Tibial artery (tissue), 4 donors: ENCODE measurements around the gene KCNQ1.

Experiments used
- DNase-seq, 2 donors: peaks; one replicate each; pipeline ENCODE4 v3.0.0-alpha.2; 2019
- H3K27ac ChIP-seq, 2 donors: fragments of 200-600 bp; sonication (generic) in 1 of 2; 1 replicate in 1 of 2; 2 replicates in 1 of 2; pipeline ENCODE4 v1.5.1; 2018 to 2019; ENCODE audit warnings: mild to moderate bottlenecking in 1 of 2
- H3K27me3 ChIP-seq, 2 donors: fragments of 200-600 bp; sonication (generic) in 1 of 2; one replicate each; pipeline versions ENCODE4 v1.5.1 to v1.6.0; 2016 to 2019
- H3K36me3 ChIP-seq, 3 donors: fragments of 200-600 bp; sonication (generic) in 2 of 3; one replicate each; pipeline ENCODE4 v1.5.1; 2016 to 2019; ENCODE audit warnings: mild to moderate bottlenecking in 2 of 3
- H3K4me1 ChIP-seq, 4 donors: fragments of 200-600 bp; sonication (generic) in 2 of 4; 1 replicate in 3 of 4; 2 replicates in 1 of 4; pipeline ENCODE4 v1.5.1; 2016 to 2019
- H3K4me3 ChIP-seq, 2 donors: fragments of 200-600 bp; sonication (generic) in 1 of 2; 1 replicate in 1 of 2; 2 replicates in 1 of 2; pipeline ENCODE4 v1.5.1; 2018 to 2019; ENCODE audit warnings: mild to moderate bottlenecking in 2 of 2
- H3K9me3 ChIP-seq, 3 donors: fragments of 200-600 bp; sonication (generic) in 1 of 3; one replicate each; pipeline ENCODE4 v1.5.1; 2016 to 2019
- CTCF ChIP-seq, 2 experiments: fragments of 200-600 bp in 1 of 2; fragments of 450-650 bp in 1 of 2; IDR thresholded peaks; one replicate each; pipeline ENCODE4 v1.5.1; 2017 to 2019; ENCODE audit warnings: antibody characterized with exemption in 2 of 2, mild to moderate bottlenecking in 1 of 2, moderate library complexity in 1 of 2
- intact Hi-C: fragments of 100-400 bp; cut with DNase I; formaldehyde crosslinking; loops from one replicate; pipeline ENCODE4 v1.15.0; 2023; ENCODE audit warnings: low total_unique reads

KCNQ1 gene

DNA sequence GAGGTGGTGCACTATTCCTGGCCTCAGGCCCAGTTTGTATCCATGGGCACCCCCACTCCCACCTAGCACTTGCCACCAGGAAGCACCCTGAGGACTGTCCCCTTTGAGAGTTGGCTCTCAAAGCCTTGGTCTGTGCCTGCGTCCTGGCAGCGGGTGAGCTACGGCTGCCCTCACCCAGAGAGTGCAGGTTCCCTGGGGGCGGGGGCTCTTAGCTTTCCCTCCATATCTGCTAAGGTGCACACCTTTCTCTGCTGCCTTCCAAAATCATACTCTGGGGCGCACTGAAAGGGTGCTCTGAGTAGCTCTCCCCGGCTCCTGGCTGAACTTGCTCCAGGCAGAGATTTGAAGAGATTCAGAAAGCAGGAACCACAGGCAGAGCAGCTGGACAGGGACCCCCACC lies 7.1 kb downstream of the KCNQ1 start:
- Histone ChIP-seq H3K4me3 (no peak overlapping the region), H3K4me1 (peaks cover 0 to 3% (median 0%) of the 10 kb centered on the region in 4 donors), H3K9me3 (no peaks in the 10 kb centered on the region), H3K27ac (no peak overlapping the region), H3K27me3 (peaks cover 0 to 64% of the 10 kb centered on the region in 2 donors), H3K36me3 (no peaks in the 10 kb centered on the region)
- no peak for DNase-seq
- intact Hi-C loops = no loop called here
- no peak for TF ChIP-seq CTCF (IDR thresholded peaks at IDR 0.05)

DNA sequence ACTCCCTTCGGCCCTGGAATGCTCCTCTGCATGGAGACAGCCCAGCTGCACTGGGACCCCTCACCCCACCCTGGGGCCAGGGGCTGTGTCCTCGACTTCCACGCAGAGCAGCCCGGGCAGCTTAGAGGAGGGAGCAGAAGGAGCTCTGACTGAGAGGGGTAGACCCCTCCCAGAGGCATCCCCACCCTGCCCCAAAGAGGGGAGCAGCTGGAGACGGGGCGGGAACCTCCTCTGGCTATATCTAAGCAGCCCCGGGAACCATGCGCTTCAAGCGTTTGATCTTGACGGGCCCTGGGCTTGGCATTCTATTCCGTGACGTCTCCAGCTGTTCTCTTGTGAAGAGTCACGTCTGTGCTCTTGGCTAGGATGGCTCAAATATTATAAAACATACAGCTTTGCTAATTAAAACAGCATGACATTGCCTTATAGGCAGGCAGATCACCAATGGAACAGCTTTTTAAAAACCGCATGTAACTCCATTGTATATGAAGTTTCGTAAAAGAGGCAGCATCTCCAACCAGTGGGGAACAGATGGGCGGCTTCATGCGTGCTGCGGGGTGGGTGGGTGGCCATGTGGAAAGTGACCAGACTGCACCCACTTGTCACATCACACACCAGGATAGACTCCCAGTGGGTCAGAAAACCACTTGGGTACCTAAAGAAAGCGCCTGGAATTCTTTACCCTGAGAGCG lies 7.7 kb downstream of the KCNQ1 start:
- H3K4me3 ChIP-seq = no peak overlapping the region
- no peaks in the 10 kb centered on the region for H3K36me3 ChIP-seq
- no peak overlapping the region for H3K27ac ChIP-seq
- H3K27me3 ChIP-seq = peaks cover 0 to 59% of the 10 kb centered on the region in 2 donors
- no peaks in the 10 kb centered on the region for H3K4me1 ChIP-seq
- TF ChIP-seq CTCF (IDR thresholded peaks at IDR 0.05) = no peak
- peak in 1 of 2 donors; percentile 54 for DNase-seq
- intact Hi-C loops = no loop called here
- H3K9me3 ChIP-seq = no peaks in the 10 kb centered on the region

GRCh38 chr11:2453436-2453835 lies 8.6 kb downstream of the KCNQ1 start:
- no peaks in the 10 kb centered on the region for H3K36me3 ChIP-seq
- peak in 1 of 2 donors; percentile 38 for DNase-seq
- H3K27ac ChIP-seq = no peak overlapping the region
- no peak overlapping the region for H3K4me3 ChIP-seq
- intact Hi-C loops = no loop called here
- no peak for TF ChIP-seq CTCF (IDR thresholded peaks at IDR 0.05)
- H3K9me3 ChIP-seq = no peaks in the 10 kb centered on the region
- H3K27me3 ChIP-seq = peaks cover 0 to 49% of the 10 kb centered on the region in 2 donors
- no peaks in the 10 kb centered on the region for H3K4me1 ChIP-seq

GRCh38 chr11:2458321-2458720 lies 13.5 kb downstream of the KCNQ1 start:
- H3K4me3 ChIP-seq = no peak overlapping the region
- no peaks in the 10 kb centered on the region for H3K4me1 ChIP-seq
- intact Hi-C loops = no loop called here
- no peaks in the 10 kb centered on the region for H3K36me3 ChIP-seq
- TF ChIP-seq CTCF (IDR thresholded peaks at IDR 0.05) = no peak
- peak in 1 of 2 donors; percentile 32 for DNase-seq
- no peak overlapping the region for H3K27ac ChIP-seq
- H3K9me3 ChIP-seq = no peaks in the 10 kb centered on the region
- peaks cover 0 to 13% of the 10 kb centered on the region in 2 donors for H3K27me3 ChIP-seq

GRCh38 chr11:2459016-2459725 lies 14.4 kb downstream of the KCNQ1 start:
- Histone ChIP-seq H3K27ac (no peak overlapping the region), H3K4me3 (no peak overlapping the region), H3K27me3 (peaks cover 0 to 9% of the 10 kb centered on the region in 2 donors), H3K36me3 (no peaks in the 10 kb centered on the region), H3K9me3 (no peaks in the 10 kb centered on the region), H3K4me1 (no peaks in the 10 kb centered on the region)
- intact Hi-C loops = no loop called here
- no peak for TF ChIP-seq CTCF (IDR thresholded peaks at IDR 0.05)
- DNase-seq = peak in 1 of 2 donors; percentile 59
